Ishikawa (cell line): ENCODE data around the gene GPR119.

Experiments
- CREB1 ChIP-seq: IDR thresholded peaks from 2 replicates; pipeline ENCODE4 v1.6.1; 2012; ENCODE audit warnings: low read depth
- EGR1 ChIP-seq: IDR thresholded peaks from 2 replicates; pipeline ENCODE4 v1.6.1; 2012
- EP300 ChIP-seq: IDR thresholded peaks from 2 replicates; pipeline ENCODE4 v1.6.1; 2012; ENCODE audit warnings: borderline replicate concordance
- FOXM1 ChIP-seq: IDR thresholded peaks from 2 replicates; pipeline ENCODE4 v1.6.1; 2012; ENCODE audit warnings: low read depth, borderline replicate concordance
- NFIC ChIP-seq: IDR thresholded peaks from 2 replicates; pipeline ENCODE4 v1.6.1; 2012
- RAD21 ChIP-seq: IDR thresholded peaks from 2 replicates; pipeline ENCODE4 v1.6.1; 2012; ENCODE audit warnings: low read depth
- REST ChIP-seq: IDR thresholded peaks from 2 replicates; pipeline ENCODE4 v1.6.1; 2012; ENCODE audit warnings: low read depth, mild to moderate bottlenecking
- USF1 ChIP-seq: IDR thresholded peaks from 2 replicates; pipeline ENCODE4 v1.6.1; 2012

- no peak for TF ChIP-seq NFIC
- TF ChIP-seq REST = no peak
- no peak for TF ChIP-seq USF1
- TF ChIP-seq EP300 = no peak
- TF ChIP-seq CREB1 = no peak
- no peak for TF ChIP-seq FOXM1
- TF ChIP-seq RAD21 = no peak
- no peak for TF ChIP-seq EGR1
These were observed 9.4 kb downstream of the GPR119 start for GRCh38 chrX:130376077-130376476.
